ENCODE results near the gene GTF2F2. TPM values are rescaled to one million over a fixed set of nuclear protein-coding genes. Genes with fewer than 3 reads are reported as not detected.

GTF2F2 gene
- total RNA-seq, 1 experiment from 2014 or later, result 33.8 TPM

DNA sequence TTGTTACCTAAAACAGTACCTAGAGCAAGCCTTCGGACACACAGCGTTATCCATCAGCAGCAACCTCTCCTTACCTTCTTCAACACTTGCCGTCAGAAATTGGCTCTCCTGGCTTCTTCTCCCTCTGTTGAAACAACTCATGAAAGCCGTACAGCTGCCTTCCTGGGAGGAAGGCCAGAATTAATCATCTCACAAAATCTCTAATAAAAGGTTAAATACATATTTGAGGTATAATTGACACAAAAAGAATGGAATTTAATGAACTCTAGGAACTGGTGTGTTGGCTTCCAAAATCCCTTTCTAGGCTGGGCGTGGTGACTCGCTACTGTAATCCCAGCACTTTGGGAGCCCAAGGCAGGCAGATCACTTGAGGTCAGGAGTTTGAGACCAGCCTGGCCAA is 37.3 kb upstream of the GTF2F2 start:
- CTCF ChIA-PET, result no interaction called here
- TF ChIP-seq NFATC4 (CRISPR knock-in tag; IDR thresholded peaks at IDR 0.05) (no peak), RORB (CRISPR knock-in tag; IDR thresholded peaks at IDR 0.05) (no peak), CREM (CRISPR knock-in tag; IDR thresholded peaks at IDR 0.05) (no peak)
- TF ChIP-seq, protein P1, sequence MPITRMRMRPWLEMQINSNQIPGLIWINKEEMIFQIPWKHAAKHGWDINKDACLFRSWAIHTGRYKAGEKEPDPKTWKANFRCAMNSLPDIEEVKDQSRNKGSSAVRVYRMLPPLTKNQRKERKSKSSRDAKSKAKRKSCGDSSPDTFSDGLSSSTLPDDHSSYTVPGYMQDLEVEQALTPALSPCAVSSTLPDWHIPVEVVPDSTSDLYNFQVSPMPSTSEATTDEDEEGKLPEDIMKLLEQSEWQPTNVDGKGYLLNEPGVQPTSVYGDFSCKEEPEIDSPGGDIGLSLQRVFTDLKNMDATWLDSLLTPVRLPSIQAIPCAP (CRISPR knock-in tag; IDR thresholded peaks at IDR 0.05), result no peak
- ATAC-seq (no peak), DNase-seq (ENCODE audit: low spot score) (no peak)
- H3K9me3 Mint-ChIP-seq, result no peaks in the 10 kb centered on the region
- H3K27ac Mint-ChIP-seq, result no peak overlapping the region
- H3K4me3 Mint-ChIP-seq, result no peak overlapping the region
- no peaks in the 10 kb centered on the region for H3K27me3 Mint-ChIP-seq (ENCODE audit: low read depth)
- H3K36me3 Mint-ChIP-seq, result no peaks in the 10 kb centered on the region
- POLR2A ChIA-PET, result no interaction called here
- no peaks in the 10 kb centered on the region for H3K4me1 Mint-ChIP-seq

DNA sequence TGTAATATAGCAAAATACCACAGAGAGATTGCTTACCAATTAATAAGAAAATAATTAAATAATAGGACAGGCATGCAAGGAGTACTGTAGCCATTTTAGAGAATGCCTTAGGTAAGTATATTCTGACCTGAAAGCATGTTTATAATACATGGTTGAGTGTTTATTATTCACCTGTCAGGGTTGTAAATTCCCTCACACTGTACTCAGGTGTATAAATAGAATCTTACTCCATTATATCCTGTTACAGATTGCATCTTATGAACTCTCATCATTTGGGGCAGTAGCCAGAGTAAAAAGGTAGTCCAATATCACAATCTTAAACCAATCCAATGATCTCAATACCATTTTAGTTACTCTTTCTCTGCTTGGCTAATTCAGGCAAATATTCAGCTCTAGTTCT is 35.8 kb upstream of the GTF2F2 start:
- POLR2A ChIA-PET, result no interaction called here
- TF ChIP-seq, protein P2, sequence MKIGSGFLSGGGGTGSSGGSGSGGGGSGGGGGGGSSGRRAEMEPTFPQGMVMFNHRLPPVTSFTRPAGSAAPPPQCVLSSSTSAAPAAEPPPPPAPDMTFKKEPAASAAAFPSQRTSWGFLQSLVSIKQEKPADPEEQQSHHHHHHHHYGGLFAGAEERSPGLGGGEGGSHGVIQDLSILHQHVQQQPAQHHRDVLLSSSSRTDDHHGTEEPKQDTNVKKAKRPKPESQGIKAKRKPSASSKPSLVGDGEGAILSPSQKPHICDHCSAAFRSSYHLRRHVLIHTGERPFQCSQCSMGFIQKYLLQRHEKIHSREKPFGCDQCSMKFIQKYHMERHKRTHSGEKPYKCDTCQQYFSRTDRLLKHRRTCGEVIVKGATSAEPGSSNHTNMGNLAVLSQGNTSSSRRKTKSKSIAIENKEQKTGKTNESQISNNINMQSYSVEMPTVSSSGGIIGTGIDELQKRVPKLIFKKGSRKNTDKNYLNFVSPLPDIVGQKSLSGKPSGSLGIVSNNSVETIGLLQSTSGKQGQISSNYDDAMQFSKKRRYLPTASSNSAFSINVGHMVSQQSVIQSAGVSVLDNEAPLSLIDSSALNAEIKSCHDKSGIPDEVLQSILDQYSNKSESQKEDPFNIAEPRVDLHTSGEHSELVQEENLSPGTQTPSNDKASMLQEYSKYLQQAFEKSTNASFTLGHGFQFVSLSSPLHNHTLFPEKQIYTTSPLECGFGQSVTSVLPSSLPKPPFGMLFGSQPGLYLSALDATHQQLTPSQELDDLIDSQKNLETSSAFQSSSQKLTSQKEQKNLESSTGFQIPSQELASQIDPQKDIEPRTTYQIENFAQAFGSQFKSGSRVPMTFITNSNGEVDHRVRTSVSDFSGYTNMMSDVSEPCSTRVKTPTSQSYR (CRISPR knock-in tag; IDR thresholded peaks at IDR 0.05), result no peak
- no peak for TF ChIP-seq SMAD4 (CRISPR knock-in tag; IDR thresholded peaks at IDR 0.05)
- TF ChIP-seq TP53 (CRISPR knock-in tag; IDR thresholded peaks at IDR 0.05), result no peak
- no peak for TF ChIP-seq FOXP1 (CRISPR knock-in tag; IDR thresholded peaks at IDR 0.05; ENCODE audit: borderline replicate concordance)
- no peak for TF ChIP-seq MYBL2 (CRISPR knock-in tag; IDR thresholded peaks at IDR 0.05)
- TF ChIP-seq, protein P3, sequence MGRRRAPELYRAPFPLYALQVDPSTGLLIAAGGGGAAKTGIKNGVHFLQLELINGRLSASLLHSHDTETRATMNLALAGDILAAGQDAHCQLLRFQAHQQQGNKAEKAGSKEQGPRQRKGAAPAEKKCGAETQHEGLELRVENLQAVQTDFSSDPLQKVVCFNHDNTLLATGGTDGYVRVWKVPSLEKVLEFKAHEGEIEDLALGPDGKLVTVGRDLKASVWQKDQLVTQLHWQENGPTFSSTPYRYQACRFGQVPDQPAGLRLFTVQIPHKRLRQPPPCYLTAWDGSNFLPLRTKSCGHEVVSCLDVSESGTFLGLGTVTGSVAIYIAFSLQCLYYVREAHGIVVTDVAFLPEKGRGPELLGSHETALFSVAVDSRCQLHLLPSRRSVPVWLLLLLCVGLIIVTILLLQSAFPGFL (CRISPR knock-in tag; IDR thresholded peaks at IDR 0.05; ENCODE audit: borderline replicate concordance), result no peak
- TF ChIP-seq FOXJ3 (CRISPR knock-in tag; IDR thresholded peaks at IDR 0.05; ENCODE audit: borderline replicate concordance), result no peak
- no peak for TF ChIP-seq SP1 (CRISPR knock-in tag; conservative IDR thresholded peaks at IDR 0.05)
- TF ChIP-seq, protein P4, sequence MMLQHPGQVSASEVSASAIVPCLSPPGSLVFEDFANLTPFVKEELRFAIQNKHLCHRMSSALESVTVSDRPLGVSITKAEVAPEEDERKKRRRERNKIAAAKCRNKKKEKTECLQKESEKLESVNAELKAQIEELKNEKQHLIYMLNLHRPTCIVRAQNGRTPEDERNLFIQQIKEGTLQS (CRISPR knock-in tag; conservative IDR thresholded peaks at IDR 0.05), result no peak
- no peak for TF ChIP-seq SOX15 (CRISPR knock-in tag; IDR thresholded peaks at IDR 0.05)
- no peak for TF ChIP-seq MXD4 (CRISPR knock-in tag; IDR thresholded peaks at IDR 0.05; ENCODE audit: borderline replicate concordance)
- TF ChIP-seq ZNF396 (CRISPR knock-in tag; IDR thresholded peaks at IDR 0.05; ENCODE audit: borderline replicate concordance), result no peak
- TF ChIP-seq, protein P5, sequence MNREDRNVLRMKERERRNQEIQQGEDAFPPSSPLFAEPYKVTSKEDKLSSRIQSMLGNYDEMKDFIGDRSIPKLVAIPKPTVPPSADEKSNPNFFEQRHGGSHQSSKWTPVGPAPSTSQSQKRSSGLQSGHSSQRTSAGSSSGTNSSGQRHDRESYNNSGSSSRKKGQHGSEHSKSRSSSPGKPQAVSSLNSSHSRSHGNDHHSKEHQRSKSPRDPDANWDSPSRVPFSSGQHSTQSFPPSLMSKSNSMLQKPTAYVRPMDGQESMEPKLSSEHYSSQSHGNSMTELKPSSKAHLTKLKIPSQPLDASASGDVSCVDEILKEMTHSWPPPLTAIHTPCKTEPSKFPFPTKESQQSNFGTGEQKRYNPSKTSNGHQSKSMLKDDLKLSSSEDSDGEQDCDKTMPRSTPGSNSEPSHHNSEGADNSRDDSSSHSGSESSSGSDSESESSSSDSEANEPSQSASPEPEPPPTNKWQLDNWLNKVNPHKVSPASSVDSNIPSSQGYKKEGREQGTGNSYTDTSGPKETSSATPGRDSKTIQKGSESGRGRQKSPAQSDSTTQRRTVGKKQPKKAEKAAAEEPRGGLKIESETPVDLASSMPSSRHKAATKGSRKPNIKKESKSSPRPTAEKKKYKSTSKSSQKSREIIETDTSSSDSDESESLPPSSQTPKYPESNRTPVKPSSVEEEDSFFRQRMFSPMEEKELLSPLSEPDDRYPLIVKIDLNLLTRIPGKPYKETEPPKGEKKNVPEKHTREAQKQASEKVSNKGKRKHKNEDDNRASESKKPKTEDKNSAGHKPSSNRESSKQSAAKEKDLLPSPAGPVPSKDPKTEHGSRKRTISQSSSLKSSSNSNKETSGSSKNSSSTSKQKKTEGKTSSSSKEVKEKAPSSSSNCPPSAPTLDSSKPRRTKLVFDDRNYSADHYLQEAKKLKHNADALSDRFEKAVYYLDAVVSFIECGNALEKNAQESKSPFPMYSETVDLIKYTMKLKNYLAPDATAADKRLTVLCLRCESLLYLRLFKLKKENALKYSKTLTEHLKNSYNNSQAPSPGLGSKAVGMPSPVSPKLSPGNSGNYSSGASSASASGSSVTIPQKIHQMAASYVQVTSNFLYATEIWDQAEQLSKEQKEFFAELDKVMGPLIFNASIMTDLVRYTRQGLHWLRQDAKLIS (CRISPR knock-in tag; IDR thresholded peaks at IDR 0.05; ENCODE audit: borderline replicate concordance), result no peak
- no peak for TF ChIP-seq ZNF121 (CRISPR knock-in tag; IDR thresholded peaks at IDR 0.05)
- TF ChIP-seq RORB (CRISPR knock-in tag; IDR thresholded peaks at IDR 0.05), result no peak
- TF ChIP-seq NR2C2 (CRISPR knock-in tag; IDR thresholded peaks at IDR 0.05), result no peak
- TF ChIP-seq TEAD4 (CRISPR knock-in tag; IDR thresholded peaks at IDR 0.05), result no peak
- TF ChIP-seq, protein P6, sequence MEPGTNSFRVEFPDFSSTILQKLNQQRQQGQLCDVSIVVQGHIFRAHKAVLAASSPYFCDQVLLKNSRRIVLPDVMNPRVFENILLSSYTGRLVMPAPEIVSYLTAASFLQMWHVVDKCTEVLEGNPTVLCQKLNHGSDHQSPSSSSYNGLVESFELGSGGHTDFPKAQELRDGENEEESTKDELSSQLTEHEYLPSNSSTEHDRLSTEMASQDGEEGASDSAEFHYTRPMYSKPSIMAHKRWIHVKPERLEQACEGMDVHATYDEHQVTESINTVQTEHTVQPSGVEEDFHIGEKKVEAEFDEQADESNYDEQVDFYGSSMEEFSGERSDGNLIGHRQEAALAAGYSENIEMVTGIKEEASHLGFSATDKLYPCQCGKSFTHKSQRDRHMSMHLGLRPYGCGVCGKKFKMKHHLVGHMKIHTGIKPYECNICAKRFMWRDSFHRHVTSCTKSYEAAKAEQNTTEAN (CRISPR knock-in tag; IDR thresholded peaks at IDR 0.05), result no peak
- Mint-ChIP-seq H3K36me3 (no peaks in the 10 kb centered on the region), H3K4me1 (no peaks in the 10 kb centered on the region), H3K27me3 (ENCODE audit: low read depth) (no peaks in the 10 kb centered on the region), H3K9me3 (no peaks in the 10 kb centered on the region), H3K27ac (no peak overlapping the region), H3K4me3 (no peak overlapping the region)
- CTCF ChIA-PET, result no interaction called here
- ATAC-seq (no peak), DNase-seq (ENCODE audit: low spot score) (no peak)

Measured in WTC11 (cell line).